ENCODE data around the gene PROCA1.

The PROCA1 gene

GRCh38 chr17:28707339-28707720 is 4.4 kb downstream of the PROCA1 start:
- DNase-seq (ENCODE audit: low spot score), result no peak

GRCh38 chr17:28706471-28707338 is 5.0 kb downstream of the PROCA1 start:
- no peak for DNase-seq (ENCODE audit: low spot score)

- DNase-seq (ENCODE audit: low spot score), result no peak
Measured at GRCh38 chr17:28705728-28706334, 5.9 kb downstream of the PROCA1 start.

- no peak for DNase-seq (ENCODE audit: low spot score)
Measured at GRCh38 chr17:28705074-28705659, 6.5 kb downstream of the PROCA1 start.

GRCh38 chr17:28704219-28704858 is 7.3 kb downstream of the PROCA1 start:
- no peak for DNase-seq (ENCODE audit: low spot score)

GRCh38 chr17:28703552-28704218 is 8.0 kb downstream of the PROCA1 start:
- DNase-seq (ENCODE audit: low spot score), result no peak

- no peak for DNase-seq (ENCODE audit: low spot score)
Measured at GRCh38 chr17:28702752-28703150, 8.9 kb downstream of the PROCA1 start.

- no peak for DNase-seq (ENCODE audit: low spot score)
Measured at GRCh38 chr17:28702026-28702751, 9.5 kb downstream of the PROCA1 start.

- DNase-seq (ENCODE audit: low spot score), result no peak
Measured at GRCh38 chr17:28700830-28701492, 10.7 kb downstream of the PROCA1 start.

- DNase-seq (ENCODE audit: low spot score), result no peak
Measured at GRCh38 chr17:28700278-28700677, 11.4 kb downstream of the PROCA1 start.

- no peak for DNase-seq (ENCODE audit: low spot score)
Measured at GRCh38 chr17:28698253-28698941, 13.3 kb downstream of the PROCA1 start.

- DNase-seq (ENCODE audit: low spot score), result no peak
Measured at GRCh38 chr17:28693869-28694268, 17.8 kb downstream of the PROCA1 start.

- DNase-seq (ENCODE audit: low spot score), result no peak
Measured at GRCh38 chr17:28689011-28689410, 22.7 kb downstream of the PROCA1 start.

- no peak for DNase-seq (ENCODE audit: low spot score)
Measured at GRCh38 chr17:28688481-28688880, 23.2 kb downstream of the PROCA1 start.

GRCh38 chr17:28686296-28686695 is 25.4 kb downstream of the PROCA1 start:
- no peak for DNase-seq (ENCODE audit: low spot score)

- DNase-seq (ENCODE audit: low spot score), result no peak
Measured at GRCh38 chr17:28685366-28685765, 26.3 kb downstream of the PROCA1 start.

- DNase-seq (ENCODE audit: low spot score), result no peak
Measured at GRCh38 chr17:28684963-28685362, 26.7 kb downstream of the PROCA1 start.

GRCh38 chr17:28682655-28683054 is 29.0 kb downstream of the PROCA1 start:
- DNase-seq (ENCODE audit: low spot score), result no peak

GRCh38 chr17:28675980-28676379 is 35.7 kb downstream of the PROCA1 start:
- no peak for DNase-seq (ENCODE audit: low spot score)

- DNase-seq (ENCODE audit: low spot score), result no peak
Measured at GRCh38 chr17:28675490-28675889, 36.2 kb downstream of the PROCA1 start.

All from iPS-NIHi11 (cell line).